ENCODE data around the gene BANP.

Gene BANP

DNA sequence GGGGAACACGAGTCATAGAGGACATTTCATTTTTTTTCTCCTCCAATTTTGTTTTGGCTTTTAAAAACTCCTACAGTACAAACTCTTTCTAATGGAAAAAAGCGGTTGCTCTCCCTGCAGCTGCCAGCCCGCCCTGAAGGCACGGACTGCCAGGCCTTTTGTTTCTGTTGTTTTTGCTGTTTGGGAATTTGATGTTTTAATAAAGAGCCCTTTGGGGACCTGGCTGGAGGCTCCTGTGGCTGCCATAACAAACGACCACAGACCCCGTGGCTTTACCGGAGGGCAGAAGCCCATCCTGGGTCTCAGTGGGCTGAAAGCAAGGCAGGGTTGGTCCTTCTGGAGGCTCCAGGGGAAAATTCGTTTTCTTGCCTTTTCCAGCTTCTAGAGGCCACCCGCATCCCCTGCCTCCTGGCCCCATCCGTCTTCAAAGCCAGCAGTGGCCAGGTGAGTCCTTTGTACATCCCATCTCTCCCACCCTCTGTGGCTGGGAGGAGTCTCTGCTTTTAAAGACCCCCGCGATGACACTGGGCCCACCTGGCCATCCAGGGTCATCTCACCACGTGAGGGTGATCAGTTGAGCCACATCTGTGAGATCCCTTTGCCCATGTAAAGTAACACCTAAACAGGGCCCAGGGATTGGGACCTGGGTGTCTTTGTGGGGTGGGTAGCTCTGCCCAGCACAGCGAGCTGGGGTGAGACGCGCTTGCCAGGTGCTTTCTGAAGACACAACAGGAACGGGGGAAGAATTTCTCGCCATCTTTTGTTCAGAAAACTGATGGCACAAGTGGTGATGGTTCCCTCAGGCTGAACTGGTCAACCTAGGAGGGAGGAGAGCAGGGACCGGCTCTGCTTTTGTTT is 113.9 kb downstream of the BANP start:
- no peak for DNase-seq (ENCODE audit: low read depth)
- TF ChIP-seq CTCF (IDR thresholded peaks at IDR 0.05; ENCODE audit: control insufficient read depth, insufficient read depth, low read depth, low read length, missing control alignments): no peak

DNA sequence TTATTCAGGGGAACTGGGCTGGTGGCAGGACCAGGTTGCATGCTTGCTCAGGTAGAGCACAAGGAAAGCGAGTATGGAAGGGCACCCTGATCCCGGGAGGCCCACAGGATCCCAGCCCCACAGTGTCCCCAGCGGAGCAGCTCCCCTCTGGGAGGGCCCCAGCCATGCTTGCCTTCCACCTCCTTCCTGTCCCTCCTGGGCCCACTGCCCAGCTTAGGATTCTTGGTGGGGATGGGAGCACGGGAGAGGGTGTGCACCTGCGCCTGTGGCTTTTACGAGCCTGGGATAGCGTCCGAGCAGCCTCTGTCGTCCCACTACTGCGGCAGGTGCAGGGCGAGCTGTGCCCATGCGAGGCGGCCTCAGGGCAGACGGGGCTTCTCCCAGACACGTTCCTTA is 114.5 kb downstream of the BANP start:
- no peak overlapping the region for H3K4me3 ChIP-seq (ENCODE audit: control insufficient read depth, low read depth, low read length)
- no peak for DNase-seq (ENCODE audit: low read depth)
- no peak for TF ChIP-seq CTCF (IDR thresholded peaks at IDR 0.05; ENCODE audit: control insufficient read depth, insufficient read depth, low read depth, low read length, missing control alignments)

More for the DNA sequence above, 113.9 kb downstream of the BANP start:
- no peak overlapping the region for H3K4me3 ChIP-seq (ENCODE audit: control insufficient read depth, low read depth, low read length)

GRCh38 chr16:88066234-88066633 is 115.0 kb downstream of the BANP start:
- no peak for DNase-seq (ENCODE audit: low read depth)
- TF ChIP-seq CTCF (IDR thresholded peaks at IDR 0.05; ENCODE audit: control insufficient read depth, insufficient read depth, low read depth, low read length, missing control alignments): no peak
- H3K4me3 ChIP-seq (ENCODE audit: control insufficient read depth, low read depth, low read length): no peak overlapping the region

GRCh38 chr16:88066680-88067529 is 115.7 kb downstream of the BANP start:
- DNase-seq (ENCODE audit: low read depth): no peak
- no peak overlapping the region for H3K4me3 ChIP-seq (ENCODE audit: control insufficient read depth, low read depth, low read length)
- no peak for TF ChIP-seq CTCF (IDR thresholded peaks at IDR 0.05; ENCODE audit: control insufficient read depth, insufficient read depth, low read depth, low read length, missing control alignments)

DNA sequence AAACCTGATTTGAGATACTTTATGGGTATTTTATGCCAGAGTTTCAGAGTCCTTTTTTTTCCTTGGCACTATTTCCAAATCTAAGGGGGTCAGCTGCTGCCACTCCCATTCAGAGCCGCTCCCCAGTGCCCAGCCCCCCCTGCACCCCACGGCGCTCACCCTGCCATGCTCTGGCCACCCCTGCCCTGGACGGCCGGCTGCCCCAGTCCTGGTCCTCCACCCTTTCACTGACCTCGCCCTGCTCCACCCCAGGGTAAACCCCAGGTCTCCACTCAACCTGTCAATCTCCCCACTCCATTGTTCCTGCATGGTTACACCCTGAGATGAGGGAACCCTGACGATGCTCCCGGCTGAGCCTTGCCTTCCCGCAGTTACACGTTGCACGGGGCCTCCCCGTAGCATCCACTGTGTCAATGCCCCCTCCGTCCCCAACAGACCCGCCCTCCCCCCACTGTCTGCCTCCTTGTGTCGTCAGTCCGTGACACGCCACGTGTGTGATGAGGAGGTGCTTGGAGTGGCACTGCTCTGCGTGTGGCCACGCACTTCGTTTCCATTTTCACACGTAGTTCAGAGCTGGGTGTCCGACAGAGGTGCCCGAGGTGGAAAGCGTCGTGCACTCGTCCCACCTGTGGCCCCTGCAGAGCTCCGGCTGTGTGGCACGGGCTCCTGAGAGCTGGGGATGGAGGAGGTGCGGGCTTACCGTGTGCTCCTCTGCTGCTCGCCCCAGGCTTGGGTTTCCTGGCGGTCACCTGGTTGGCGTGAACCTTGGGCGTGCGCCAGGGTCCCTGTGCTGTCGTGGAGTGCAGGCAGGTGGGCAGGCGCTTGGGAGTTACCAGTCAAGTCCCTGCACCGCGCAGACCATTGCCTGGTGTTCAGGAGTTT is 116.5 kb downstream of the BANP start:
- H3K4me3 ChIP-seq (ENCODE audit: control insufficient read depth, low read depth, low read length): no peak overlapping the region
- no peak for DNase-seq (ENCODE audit: low read depth)
- TF ChIP-seq CTCF (IDR thresholded peaks at IDR 0.05; ENCODE audit: control insufficient read depth, insufficient read depth, low read depth, low read length, missing control alignments): no peak
